ENCODE data around the gene CD7.
"Not testable (repeated sequence)": the region's sequence is repeated elsewhere in the genome, so short reads cannot be mapped to it uniquely, and the experiment has no call there.

The CD7 gene

GRCh38 chr17:82348866-82349265, 31.5 kb upstream of the CD7 start:
- H3K36me3 ChIP-seq (ENCODE audit: control insufficient read depth, insufficient read depth, low read length), result no peaks in the 10 kb centered on the region
- H3K4me3 ChIP-seq (replicated peaks; ENCODE audit: low read depth, low read length), result no peak overlapping the region
- no peak for DNase-seq (ENCODE audit: extremely low read depth, insufficient read length)
- no peaks in the 10 kb centered on the region; the same call in 1 of the 2 replicates for H3K27me3 ChIP-seq (replicated peaks; ENCODE audit: control insufficient read depth, insufficient read depth, low read length)
- no peak for TF ChIP-seq CTCF (IDR thresholded peaks at IDR 0.05; ENCODE audit: insufficient read depth, low read length, poor library complexity, severe bottlenecking)

GRCh38 chr17:82348434-82348833, 31.0 kb upstream of the CD7 start:
- Histone ChIP-seq H3K27me3 (replicated peaks; ENCODE audit: control insufficient read depth, insufficient read depth, low read length) (no peaks in the 10 kb centered on the region; the same call in 1 of the 2 replicates), H3K4me3 (replicated peaks; ENCODE audit: low read depth, low read length) (no peak overlapping the region), H3K36me3 (ENCODE audit: control insufficient read depth, insufficient read depth, low read length) (no peaks in the 10 kb centered on the region)
- TF ChIP-seq CTCF (IDR thresholded peaks at IDR 0.05; ENCODE audit: insufficient read depth, low read length, poor library complexity, severe bottlenecking), result no peak
- DNase-seq (ENCODE audit: extremely low read depth, insufficient read length), result no peak

- H3K36me3 ChIP-seq (ENCODE audit: control insufficient read depth, insufficient read depth, low read length); DNase-seq (ENCODE audit: extremely low read depth, insufficient read length); H3K4me3 ChIP-seq (replicated peaks; ENCODE audit: low read depth, low read length); H3K27me3 ChIP-seq (replicated peaks; ENCODE audit: control insufficient read depth, insufficient read depth, low read length): not testable (repeated sequence)
Measured at GRCh38 chr17:82347994-82348393, 30.6 kb upstream of the CD7 start.

- DNase-seq (ENCODE audit: extremely low read depth, insufficient read length), result no peak
- Histone ChIP-seq H3K4me3 (replicated peaks; ENCODE audit: low read depth, low read length) (no peak overlapping the region), H3K27me3 (replicated peaks; ENCODE audit: control insufficient read depth, insufficient read depth, low read length) (no peaks in the 10 kb centered on the region; the same call in 1 of the 2 replicates), H3K36me3 (ENCODE audit: control insufficient read depth, insufficient read depth, low read length) (no peaks in the 10 kb centered on the region)
- no peak for TF ChIP-seq CTCF (IDR thresholded peaks at IDR 0.05; ENCODE audit: insufficient read depth, low read length, poor library complexity, severe bottlenecking)
Measured at GRCh38 chr17:82346342-82347300, 29.2 kb upstream of the CD7 start.

- TF ChIP-seq CTCF (IDR thresholded peaks at IDR 0.05; ENCODE audit: insufficient read depth, low read length, poor library complexity, severe bottlenecking), result no peak
- DNase-seq (ENCODE audit: extremely low read depth, insufficient read length), result no peak
- Histone ChIP-seq H3K27me3 (replicated peaks; ENCODE audit: control insufficient read depth, insufficient read depth, low read length) (no peaks in the 10 kb centered on the region; the same call in 1 of the 2 replicates), H3K36me3 (ENCODE audit: control insufficient read depth, insufficient read depth, low read length) (no peaks in the 10 kb centered on the region), H3K4me3 (replicated peaks; ENCODE audit: low read depth, low read length) (no peak overlapping the region)
Measured at GRCh38 chr17:82345151-82345976, 28.0 kb upstream of the CD7 start.
